LHCN-M2 (cell line): ENCODE measurements around the gene RFT1. TPM values are rescaled to one million over a fixed set of nuclear protein-coding genes. Genes with fewer than 3 reads are reported as not detected.
A peak's percentile ranks its signal among the peaks of the same experiment; 100 is the strongest.
"Not testable (repeated sequence)": the region's sequence is repeated elsewhere in the genome, so short reads cannot be mapped to it uniquely, and the experiment has no call there.

Experiments
- DNase-seq: peaks from one replicate; pipeline ENCODE4 v3.0.0-alpha.2; 2012; ENCODE audit warnings: low read depth
- total RNA-seq: library from RNA; depleted of rRNA; stranded (reverse); fragments of >200 nt; gene quantifications from 2 replicates; pipeline ENCODE4 v1.2.3, GENCODE V29; 2014

Gene RFT1
- total RNA-seq, 1 experiment from 2014 or later = 23.2 TPM

- no peak for DNase-seq
Observed at GRCh38 chr3:53071882-53072431, 58.3 kb downstream of the RFT1 start.

- DNase-seq = no peak
Observed at GRCh38 chr3:53069422-53070068, 60.7 kb downstream of the RFT1 start.

GRCh38 chr3:53068176-53068575 lies 62.1 kb downstream of the RFT1 start:
- no peak for DNase-seq

GRCh38 chr3:53067567-53067966 lies 62.7 kb downstream of the RFT1 start:
- DNase-seq = peak; percentile 19

- no peak for DNase-seq
Observed at GRCh38 chr3:53065841-53066480, 64.3 kb downstream of the RFT1 start.

- no peak for DNase-seq
Observed at GRCh38 chr3:53062905-53063304, 67.3 kb downstream of the RFT1 start.

- DNase-seq = peak; percentile 18
Observed at GRCh38 chr3:53056442-53056841, 73.8 kb downstream of the RFT1 start.

- not testable (repeated sequence) for DNase-seq
Observed at GRCh38 chr3:53054233-53054632, 76.0 kb downstream of the RFT1 start.

GRCh38 chr3:53051929-53052328 lies 78.3 kb downstream of the RFT1 start:
- DNase-seq = no peak

- no peak for DNase-seq
Observed at GRCh38 chr3:53049987-53050386, 80.2 kb downstream of the RFT1 start.

- peak; percentile 47 for DNase-seq
Observed at GRCh38 chr3:53046171-53047170, 83.8 kb downstream of the RFT1 start.

- DNase-seq = peak; percentile 39
Observed at GRCh38 chr3:53045518-53046170, 84.6 kb downstream of the RFT1 start, which contains the start of gene SFMBT1. Gene SFMBT1, minus strand, starts transcription at chr3:53046073. Its CDS starts 76,945 bp downstream, at chr3:52969128.

- DNase-seq = peak; percentile 35
Observed at GRCh38 chr3:53044711-53045517, 85.3 kb downstream of the RFT1 start.

- DNase-seq = no peak
Observed at GRCh38 chr3:53044371-53044710, 85.9 kb downstream of the RFT1 start.

- DNase-seq = no peak
Observed at GRCh38 chr3:53043738-53044137, 86.5 kb downstream of the RFT1 start.

- DNase-seq = no peak
Observed at GRCh38 chr3:53042651-53043050, 87.6 kb downstream of the RFT1 start.

- DNase-seq = no peak
Observed at GRCh38 chr3:53040351-53040820, 89.8 kb downstream of the RFT1 start.

GRCh38 chr3:53039376-53039752 lies 90.9 kb downstream of the RFT1 start:
- DNase-seq = no peak

- DNase-seq = no peak
Observed at GRCh38 chr3:53038679-53039375, 91.4 kb downstream of the RFT1 start.
